SH-SY5Y (cell line): Measurements from ENCODE around the gene ITSN1.

Experiments
- GATA2 ChIP-seq: IDR thresholded peaks from 2 replicates; pipeline ENCODE4 v1.6.1; 2011; ENCODE audit warnings: mild to moderate bottlenecking, low read depth, low read length
- GATA3 ChIP-seq: IDR thresholded peaks from 2 replicates; pipeline ENCODE4 v1.6.1; 2011; ENCODE audit warnings: low read depth, mild to moderate bottlenecking, low read length, moderate library complexity

ITSN1 gene

GRCh38 chr21:33864150-33864549, 221.8 kb downstream of the ITSN1 start:
- TF ChIP-seq GATA2 (no peak), GATA3 (no peak)

- TF ChIP-seq GATA3 = no peak
- no peak for TF ChIP-seq GATA2
Measured at GRCh38 chr21:33865176-33865575, 222.9 kb downstream of the ITSN1 start.

- no peak for TF ChIP-seq GATA2
Measured at GRCh38 chr21:33865996-33866575, 223.8 kb downstream of the ITSN1 start.

- no peak for TF ChIP-seq GATA3
- TF ChIP-seq GATA2 = no peak
Measured at GRCh38 chr21:33866826-33867225, 224.5 kb downstream of the ITSN1 start.

GRCh38 chr21:33869873-33870272, 227.6 kb downstream of the ITSN1 start:
- TF ChIP-seq GATA2 (no peak), GATA3 (no peak)

GRCh38 chr21:33870768-33871167, 228.5 kb downstream of the ITSN1 start:
- TF ChIP-seq GATA2 = no peak
- TF ChIP-seq GATA3 = no peak

- TF ChIP-seq GATA3 (no peak), GATA2 (no peak)
Measured at GRCh38 chr21:33871171-33871570, 228.9 kb downstream of the ITSN1 start.

- TF ChIP-seq GATA2 = no peak
- no peak for TF ChIP-seq GATA3
Measured at GRCh38 chr21:33872881-33873515, 230.7 kb downstream of the ITSN1 start.

GRCh38 chr21:33874161-33874560, 231.9 kb downstream of the ITSN1 start:
- TF ChIP-seq GATA2 (no peak), GATA3 (no peak)

GRCh38 chr21:33875026-33875695, 232.9 kb downstream of the ITSN1 start:
- no peak for TF ChIP-seq GATA2
- TF ChIP-seq GATA3 = no peak

GRCh38 chr21:33878824-33879223, 236.5 kb downstream of the ITSN1 start:
- TF ChIP-seq GATA2 (no peak), GATA3 (no peak)

GRCh38 chr21:33880626-33881025, 238.3 kb downstream of the ITSN1 start:
- no peak for TF ChIP-seq GATA3
- no peak for TF ChIP-seq GATA2

GRCh38 chr21:33881689-33882440, 239.6 kb downstream of the ITSN1 start:
- TF ChIP-seq GATA2 = no peak
- no peak for TF ChIP-seq GATA3

GRCh38 chr21:33883118-33883517, 240.8 kb downstream of the ITSN1 start:
- no peak for TF ChIP-seq GATA2
- no peak for TF ChIP-seq GATA3

GRCh38 chr21:33884376-33885171, 242.3 kb downstream of the ITSN1 start:
- no peak for TF ChIP-seq GATA3
- no peak for TF ChIP-seq GATA2
